ENCODE results near the gene ZNF462. TPM values are rescaled to one million over a fixed set of nuclear protein-coding genes. Genes with fewer than 3 reads are reported as not detected.
"Not testable (repeated sequence)": the region's sequence is repeated elsewhere in the genome, so short reads cannot be mapped to it uniquely, and the experiment has no call there.

Gene ZNF462
- total RNA-seq, 2 donors from 2014 or later, result 41.4 to 54.4 TPM

GRCh38 chr9:106897751-106898150 lies 34.8 kb downstream of the ZNF462 start:
- DNase-seq (ENCODE audit: low spot score), result no peak
- intact Hi-C loops (cut with DNase I), result no loop called here
- Histone ChIP-seq H3K4me3 (no peak overlapping the region), H3K4me1 (replicated peaks) (no peaks in the 10 kb centered on the region), H3K27ac (no peak overlapping the region), H3K9me3 (no peaks in the 10 kb centered on the region), H3K36me3 (no peaks in the 10 kb centered on the region), H3K27me3 (replicated peaks; ENCODE audit: insufficient read depth) (no peaks in the 10 kb centered on the region)
- WGBS, result 71% methylated on average over 3 of the region's 3 CpGs
- TF ChIP-seq POLR2AphosphoS5 (IDR thresholded peaks at IDR 0.05) (no peak), POLR2A (IDR thresholded peaks at IDR 0.05) (no peak), CTCF (IDR thresholded peaks at IDR 0.05) (no peak)

- H3K36me3 ChIP-seq; DNase-seq (ENCODE audit: low spot score); H3K27ac ChIP-seq; H3K4me1 ChIP-seq (replicated peaks); H3K4me3 ChIP-seq; H3K9me3 ChIP-seq; H3K27me3 ChIP-seq (replicated peaks; ENCODE audit: insufficient read depth); intact Hi-C loops (cut with DNase I): not testable (repeated sequence)
- 72% methylated on average over 2 of the region's 2 CpGs for WGBS
These were observed 37.6 kb downstream of the ZNF462 start for GRCh38 chr9:106900523-106900922.

DNA sequence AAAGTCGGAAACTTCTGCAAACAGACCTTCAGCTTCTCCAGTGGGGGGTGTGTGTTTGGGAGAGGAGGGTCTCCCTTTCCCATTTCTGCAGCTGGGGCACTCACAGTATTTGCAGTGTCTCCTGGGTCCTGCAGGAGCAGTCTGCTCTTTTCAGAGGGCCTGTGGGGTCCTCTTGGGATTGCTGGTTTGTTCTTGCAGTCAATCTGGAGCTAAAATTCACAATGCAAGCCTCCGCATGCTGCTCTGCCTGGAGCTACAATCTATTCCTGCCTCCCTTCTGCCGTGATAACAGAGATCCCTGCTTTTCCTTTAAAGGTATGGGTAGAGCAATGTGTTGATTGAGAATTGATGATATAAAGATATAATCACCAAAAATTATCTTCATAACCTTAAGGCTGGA lies 43.2 kb downstream of the ZNF462 start:
- 70% methylated on average over 3 of the region's 3 CpGs for WGBS
- H3K27ac ChIP-seq, result no peak overlapping the region

GRCh38 chr9:106911951-106912350 lies 49.0 kb downstream of the ZNF462 start:
- no peak for DNase-seq (ENCODE audit: low spot score)
- no peaks in the 10 kb centered on the region for H3K36me3 ChIP-seq
- 89% methylated on average over 6 of the region's 6 CpGs for WGBS
- intact Hi-C loops (cut with DNase I), result no loop called here
- no peak overlapping the region for H3K4me3 ChIP-seq
- no peaks in the 10 kb centered on the region for H3K4me1 ChIP-seq (replicated peaks)
- H3K9me3 ChIP-seq, result no peaks in the 10 kb centered on the region
- H3K27me3 ChIP-seq (replicated peaks; ENCODE audit: insufficient read depth), result no peaks in the 10 kb centered on the region
- H3K27ac ChIP-seq, result no peak overlapping the region
- TF ChIP-seq POLR2AphosphoS5 (IDR thresholded peaks at IDR 0.05) (no peak), POLR2A (IDR thresholded peaks at IDR 0.05) (no peak), CTCF (IDR thresholded peaks at IDR 0.05) (no peak)

More for the DNA sequence above, 43.2 kb downstream of the ZNF462 start:
- H3K4me3 ChIP-seq, result no peak overlapping the region
- H3K36me3 ChIP-seq, result no peaks in the 10 kb centered on the region
- TF ChIP-seq CTCF (IDR thresholded peaks at IDR 0.05) (no peak), POLR2A (IDR thresholded peaks at IDR 0.05) (no peak), POLR2AphosphoS5 (IDR thresholded peaks at IDR 0.05) (no peak)
- no peak for DNase-seq (ENCODE audit: low spot score)
- H3K9me3 ChIP-seq, result no peaks in the 10 kb centered on the region
- H3K27me3 ChIP-seq (replicated peaks; ENCODE audit: insufficient read depth), result no peaks in the 10 kb centered on the region
- intact Hi-C loops (cut with DNase I), result no loop called here
- no peaks in the 10 kb centered on the region for H3K4me1 ChIP-seq (replicated peaks)

- Histone ChIP-seq H3K36me3 (no peaks in the 10 kb centered on the region), H3K4me1 (replicated peaks) (no peaks in the 10 kb centered on the region), H3K4me3 (no peak overlapping the region), H3K27me3 (replicated peaks; ENCODE audit: insufficient read depth) (no peaks in the 10 kb centered on the region), H3K9me3 (no peaks in the 10 kb centered on the region), H3K27ac (no peak overlapping the region)
- WGBS, result 93% methylated on average over 5 of the region's 5 CpGs
- TF ChIP-seq POLR2AphosphoS5 (IDR thresholded peaks at IDR 0.05) (no peak), CTCF (IDR thresholded peaks at IDR 0.05) (no peak), POLR2A (IDR thresholded peaks at IDR 0.05) (no peak)
- intact Hi-C loops (cut with DNase I), result no loop called here
- no peak for DNase-seq (ENCODE audit: low spot score)
These were observed 50.3 kb downstream of the ZNF462 start for GRCh38 chr9:106913276-106913675.
